CD4-positive, alpha-beta T cell (primary cell): Measurements from ENCODE around the gene RSPO1. TPM values are rescaled to one million over a fixed set of nuclear protein-coding genes. Genes with fewer than 3 reads are reported as not detected.
A peak's percentile ranks its signal among the peaks of the same experiment; 100 is the strongest.

Experiments used
- ATAC-seq: fragments of 200-7000 bp; cut with Tn5 transposase; one replicate; pipeline ENCODE4 v1.10.0; 2022; ENCODE audit warnings: mild to moderate bottlenecking; ENCODE audit not compliant: poor library complexity
- CTCF ChIA-PET: fragments of 350-600 bp; sonication (Branson Sonifier 250); formaldehyde crosslinking; loops from one replicate; lab custom pipeline; 2021; ENCODE audit warnings: antibody characterized with exemption, inconsistent platforms; lab: Charles Lee
- POLR2A ChIA-PET: fragments of 350-600 bp; sonication (Branson Sonifier 250); formaldehyde crosslinking; loops from one replicate; lab custom pipeline; 2021; ENCODE audit warnings: antibody characterized with exemption, inconsistent platforms; lab: Charles Lee
- DNase-seq, 14 experiments: peaks; one replicate each; pipeline ENCODE4 v3.0.0-alpha.2; 2013 to 2020; ENCODE audit warnings: mixed read lengths in 2 of 14
- H3K27ac ChIP-seq, 2 donors: one replicate each; pipeline versions ENCODE4 v1.5.1 to v1.7.0; 2013; ENCODE audit warnings: low read length in 2 of 2, low read depth in 1 of 2, mild to moderate bottlenecking in 1 of 2
- H3K27me3 ChIP-seq, 2 experiments: 1 replicate in 1 of 2; 2 replicates in 1 of 2; pipeline versions ENCODE4 v1.6.1 to v1.7.0; 2013; ENCODE audit warnings: low read length in 2 of 2, control low read depth in 1 of 2, mild to moderate bottlenecking in 1 of 2, moderate library complexity in 1 of 2; ENCODE audit not compliant: insufficient read depth in 2 of 2, control insufficient read depth in 1 of 2
- H3K36me3 ChIP-seq: one replicate; pipeline ENCODE4 v1.6.1; 2013; ENCODE audit warnings: low read length, control low read depth; ENCODE audit not compliant: insufficient read depth
- H3K4me1 ChIP-seq: one replicate; pipeline ENCODE4 v1.6.1; 2013; ENCODE audit warnings: low read length, control low read depth; ENCODE audit not compliant: insufficient read depth
- H3K4me3 ChIP-seq: one replicate; pipeline ENCODE4 v1.5.1; 2013; ENCODE audit warnings: mild to moderate bottlenecking, low read length, moderate library complexity
- H3K9me3 ChIP-seq, 2 experiments: 1 replicate in 1 of 2; 2 replicates in 1 of 2; pipeline versions ENCODE4 v1.6.1 to v1.7.0; 2013; ENCODE audit warnings: low read length in 2 of 2, mild to moderate bottlenecking in 2 of 2, control low read depth in 1 of 2, moderate library complexity in 1 of 2; ENCODE audit not compliant: control insufficient read depth in 1 of 2, insufficient read depth in 1 of 2
- H3K27ac Mint-ChIP-seq: one replicate; pipeline ENCODE4 v1.8.0; 2020; ENCODE audit warnings: mixed read lengths
- H3K27me3 Mint-ChIP-seq: one replicate; pipeline ENCODE4 v1.8.0; 2021; ENCODE audit warnings: mixed read lengths
- H3K36me3 Mint-ChIP-seq: one replicate; pipeline ENCODE4 v1.8.0; 2021; ENCODE audit warnings: low read depth, mixed read lengths
- H3K4me1 Mint-ChIP-seq: one replicate; pipeline ENCODE4 v1.8.0; 2021; ENCODE audit warnings: low read depth, mixed read lengths
- H3K4me3 Mint-ChIP-seq: one replicate; pipeline ENCODE4 v1.8.0; 2020; ENCODE audit warnings: mild to moderate bottlenecking, mixed read lengths
- H3K9me3 Mint-ChIP-seq: one replicate; pipeline ENCODE4 v1.8.0; 2020; ENCODE audit warnings: mixed read lengths
- intact Hi-C, 2 experiments: fragments of 100-400 bp; cut with DNase I in 1 of 2; cut with micrococcal nuclease in 1 of 2; formaldehyde crosslinking; loops; one replicate each; pipeline versions ENCODE4 v1.15.1 to v1.9.0; 2023 to 2025; cut with DNase I, micrococcal nuclease
- total RNA-seq, 174 experiments: library from RNA in 2 of 174; stranded (reverse) in 2 of 174; gene quantifications; one replicate each; pipeline ENCODE4 v1.2.3 and lab custom pipeline; 2021 to 2026
- TF ChIP-seq, protein P1 (sequence below): fragments of 200-600 bp; IDR thresholded peaks from one replicate; pipeline ENCODE4 v1.8.0; 2022; ENCODE audit warnings: antibody characterized with exemption, mild to moderate bottlenecking

Gene RSPO1
- total RNA-seq, 2 experiments from 2014 or later = not detected

DNA sequence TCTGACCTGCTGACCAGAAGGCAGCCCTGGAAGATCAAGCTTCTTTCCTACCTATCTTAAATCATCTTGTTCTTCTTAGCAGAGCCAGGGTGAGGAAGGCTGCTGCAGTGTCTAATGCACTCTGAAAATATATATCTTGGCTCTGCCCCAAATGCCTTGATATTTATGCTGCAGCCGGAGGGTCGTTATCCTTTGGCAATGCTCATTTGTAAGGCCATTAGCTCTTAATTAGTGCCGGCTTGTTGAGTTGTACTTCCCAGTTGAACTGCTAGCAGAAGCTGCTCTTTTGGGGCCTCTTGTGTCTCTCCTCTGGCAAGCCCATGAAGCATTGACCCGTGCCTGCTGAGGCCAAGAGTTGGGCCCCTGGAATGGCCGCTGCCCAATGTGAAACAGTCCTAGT, 34.8 kb downstream of the RSPO1 start:
- intact Hi-C loops = loop anchor here (5.0 kb wide), 3 partner anchors 207 to 1237 kb away; partner anchors contain the start of genes MTF1 (in 2 of the 2), C1orf122 (in 1 of the 2) and YRDC (in 1 of the 2)
- CTCF ChIA-PET = no interaction called here
- H3K27ac ChIP-seq = no peak overlapping the region
- Mint-ChIP-seq H3K9me3 (no peaks in the 10 kb centered on the region), H3K27me3 (peaks cover 10% of the 10 kb centered on the region), H3K4me3 (no peak overlapping the region), H3K4me1 (peaks cover 17% of the 10 kb centered on the region), H3K36me3 (peaks cover 12% of the 10 kb centered on the region), H3K27ac (no peak overlapping the region)
- ATAC-seq (no peak), DNase-seq (no peak)
- no peaks in the 10 kb centered on the region for H3K36me3 ChIP-seq
- H3K4me3 ChIP-seq = no peak overlapping the region
- peaks cover 18% of the 10 kb centered on the region for H3K4me1 ChIP-seq
- H3K9me3 ChIP-seq = no peaks in the 10 kb centered on the region
- TF ChIP-seq, protein P1, sequence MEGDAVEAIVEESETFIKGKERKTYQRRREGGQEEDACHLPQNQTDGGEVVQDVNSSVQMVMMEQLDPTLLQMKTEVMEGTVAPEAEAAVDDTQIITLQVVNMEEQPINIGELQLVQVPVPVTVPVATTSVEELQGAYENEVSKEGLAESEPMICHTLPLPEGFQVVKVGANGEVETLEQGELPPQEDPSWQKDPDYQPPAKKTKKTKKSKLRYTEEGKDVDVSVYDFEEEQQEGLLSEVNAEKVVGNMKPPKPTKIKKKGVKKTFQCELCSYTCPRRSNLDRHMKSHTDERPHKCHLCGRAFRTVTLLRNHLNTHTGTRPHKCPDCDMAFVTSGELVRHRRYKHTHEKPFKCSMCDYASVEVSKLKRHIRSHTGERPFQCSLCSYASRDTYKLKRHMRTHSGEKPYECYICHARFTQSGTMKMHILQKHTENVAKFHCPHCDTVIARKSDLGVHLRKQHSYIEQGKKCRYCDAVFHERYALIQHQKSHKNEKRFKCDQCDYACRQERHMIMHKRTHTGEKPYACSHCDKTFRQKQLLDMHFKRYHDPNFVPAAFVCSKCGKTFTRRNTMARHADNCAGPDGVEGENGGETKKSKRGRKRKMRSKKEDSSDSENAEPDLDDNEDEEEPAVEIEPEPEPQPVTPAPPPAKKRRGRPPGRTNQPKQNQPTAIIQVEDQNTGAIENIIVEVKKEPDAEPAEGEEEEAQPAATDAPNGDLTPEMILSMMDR = no peak
- no peaks in the 10 kb centered on the region for H3K27me3 ChIP-seq
- POLR2A ChIA-PET = no interaction called here

- intact Hi-C loops = loop anchor here (1.0 to 5.0 kb wide), 3 partner anchors 42 to 261 kb away; partner anchors contain the start of genes MTF1 (in 2 of the 2), C1orf122 (in 1 of the 2), SNIP1 (in 1 of the 2) and YRDC (in 1 of the 2)
- POLR2A ChIA-PET = interaction anchor here (0.6 to 1.4 kb wide), 6 partner anchors 8 to 137 kb away, joined by 3 to 12 read pairs (median 4); partner anchors contain the start of gene SNIP1
- Histone ChIP-seq H3K27me3 (no peaks in the 10 kb centered on the region), H3K36me3 (peaks cover 21% of the 10 kb centered on the region), H3K4me3 (peak overlapping the region; percentile 93), H3K27ac (peak overlapping the region; percentile 75 to 90), H3K9me3 (no peaks in the 10 kb centered on the region), H3K4me1 (peaks cover 22% of the 10 kb centered on the region)
- Mint-ChIP-seq H3K9me3 (no peaks in the 10 kb centered on the region), H3K27me3 (no peaks in the 10 kb centered on the region), H3K4me1 (peaks cover 30% of the 10 kb centered on the region), H3K36me3 (peaks cover 38% of the 10 kb centered on the region), H3K27ac (peak overlapping the region; percentile 93), H3K4me3 (peak overlapping the region; percentile 97)
- ATAC-seq (peak; percentile 5), DNase-seq (no peak)
- TF ChIP-seq, protein P1 = no peak
- CTCF ChIA-PET = interaction anchor here (0.6 to 1.8 kb wide), 5 partner anchors 82 to 1320 kb away, joined by 3 to 9 read pairs (median 3); partner anchors contain the start of genes CDCA8 and MEAF6
These were observed 38.5 kb downstream of the RSPO1 start for GRCh38 chr1:37596182-37596667.

GRCh38 chr1:37595440-37596181, 39.1 kb downstream of the RSPO1 start, which contains the start of gene GNL2:
Gene GNL2 (minus strand): TSS chr1:37595937. CDS start chr1:37595822, 115 bp downstream.
- POLR2A ChIA-PET = interaction anchor here (0.6 to 1.4 kb wide), 8 partner anchors 9 to 241 kb away, joined by 3 to 12 read pairs (median 4); partner anchors contain the start of gene SNIP1
- peak; percentile 88 to 99 (median 96) for DNase-seq
- peak within 1 kb of the TSS; percentile 93 for H3K27ac Mint-ChIP-seq
- CTCF ChIA-PET = interaction anchor here (0.6 to 1.8 kb wide), 5 partner anchors 81 to 1320 kb away, joined by 3 to 9 read pairs (median 3); partner anchors contain the start of genes CDCA8 and MEAF6
- Histone ChIP-seq H3K9me3 (no peaks in the 10 kb centered on the region), H3K27ac (peak within 1 kb of the TSS; percentile 75 to 90), H3K27me3 (no peaks in the 10 kb centered on the region), H3K4me1 (peaks cover 22% of the 10 kb centered on the region), H3K36me3 (peaks cover 27% of the 10 kb centered on the region), H3K4me3 (peak within 1 kb of the TSS; percentile 93)
- TF ChIP-seq, protein P1 = no peak
- peaks cover 34% of the 10 kb centered on the region for H3K4me1 Mint-ChIP-seq
- H3K36me3 Mint-ChIP-seq = peaks cover 44% of the 10 kb centered on the region
- peak within 1 kb of the TSS; percentile 97 for H3K4me3 Mint-ChIP-seq
- H3K27me3 Mint-ChIP-seq = no peaks in the 10 kb centered on the region
- intact Hi-C loops = loop anchor here (1.0 to 5.0 kb wide), 6 partner anchors 41 to 262 kb away; partner anchors contain the start of genes MTF1 (in 2 of the 2), SNIP1 (in 2 of the 2), C1orf122 (in 1 of the 2) and MEAF6 (in 1 of the 2)
- ATAC-seq = peak; percentile 93
- H3K9me3 Mint-ChIP-seq = no peaks in the 10 kb centered on the region
